Measurements from ENCODE around the gene LMF1.
"Not testable (repeated sequence)": the region's sequence is repeated elsewhere in the genome, so short reads cannot be mapped to it uniquely, and the experiment has no call there.

Gene LMF1

GRCh38 chr16:831571-832413, 139.0 kb downstream of the LMF1 start:
- no peak for DNase-seq (ENCODE audit: low spot score)

GRCh38 chr16:830871-831570, 139.8 kb downstream of the LMF1 start:
- DNase-seq (ENCODE audit: low spot score): no peak

- DNase-seq (ENCODE audit: low spot score): no peak
These were observed 140.5 kb downstream of the LMF1 start for GRCh38 chr16:830107-830870.

GRCh38 chr16:828891-829290, 141.9 kb downstream of the LMF1 start:
- DNase-seq (ENCODE audit: low spot score): no peak

GRCh38 chr16:827513-827912, 143.3 kb downstream of the LMF1 start:
- DNase-seq (ENCODE audit: low spot score): no peak

GRCh38 chr16:825341-826061, 145.3 kb downstream of the LMF1 start:
- no peak for DNase-seq (ENCODE audit: low spot score)

- no peak for DNase-seq (ENCODE audit: low spot score)
These were observed 146.2 kb downstream of the LMF1 start for GRCh38 chr16:824601-825000.

GRCh38 chr16:824194-824593, 146.6 kb downstream of the LMF1 start:
- DNase-seq (ENCODE audit: low spot score): no peak

- DNase-seq (ENCODE audit: low spot score): no peak
These were observed 147.9 kb downstream of the LMF1 start for GRCh38 chr16:822909-823297.

GRCh38 chr16:822174-822908, 148.4 kb downstream of the LMF1 start:
- DNase-seq (ENCODE audit: low spot score): no peak

GRCh38 chr16:821751-822150, 149.0 kb downstream of the LMF1 start:
- no peak for DNase-seq (ENCODE audit: low spot score)

- no peak for DNase-seq (ENCODE audit: low spot score)
These were observed 150.0 kb downstream of the LMF1 start for GRCh38 chr16:820748-821147.

- not testable (repeated sequence) for DNase-seq (ENCODE audit: low spot score)
These were observed 150.8 kb downstream of the LMF1 start for GRCh38 chr16:820044-820408.

GRCh38 chr16:819336-820043, 151.3 kb downstream of the LMF1 start:
- no peak for DNase-seq (ENCODE audit: low spot score)

- DNase-seq (ENCODE audit: low spot score): no peak
These were observed 152.2 kb downstream of the LMF1 start for GRCh38 chr16:818592-818991.

- no peak for DNase-seq (ENCODE audit: low spot score)
These were observed 152.7 kb downstream of the LMF1 start for GRCh38 chr16:818132-818531.

- DNase-seq (ENCODE audit: low spot score): no peak
These were observed 153.5 kb downstream of the LMF1 start for GRCh38 chr16:817001-817906.

GRCh38 chr16:815861-816260, 154.9 kb downstream of the LMF1 start:
- no peak for DNase-seq (ENCODE audit: low spot score)

GRCh38 chr16:814974-815373, 155.8 kb downstream of the LMF1 start:
- DNase-seq (ENCODE audit: low spot score): no peak

GRCh38 chr16:813916-814412, 156.8 kb downstream of the LMF1 start:
- no peak for DNase-seq (ENCODE audit: low spot score)
